ENCODE measurements around the gene CCDC13. TPM values are rescaled to one million over a fixed set of nuclear protein-coding genes. Genes with fewer than 3 reads are reported as not detected.

The CCDC13 gene
- total RNA-seq, 4 donors from 2014 or later = 0.27 to 33.3 (median 13.6) TPM

DNA sequence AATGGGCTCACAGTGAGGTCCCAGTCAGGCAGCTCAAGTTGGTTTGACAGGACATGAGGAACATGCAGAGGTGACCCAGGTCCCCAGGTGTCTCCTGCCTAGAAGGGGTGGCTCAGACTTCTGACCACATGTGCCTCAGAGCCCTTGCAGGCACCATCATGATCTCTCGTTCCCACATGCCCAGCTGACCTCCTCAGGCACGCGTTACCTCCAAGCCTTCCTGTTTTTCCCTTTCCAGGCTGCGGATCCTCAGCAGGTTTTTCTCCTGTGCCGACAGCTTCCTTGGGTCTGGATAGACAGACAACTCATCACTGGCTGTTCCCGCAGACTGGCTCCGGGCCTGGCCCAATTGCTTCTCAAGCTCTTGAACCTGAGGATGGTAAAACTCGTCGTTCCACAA is 30.4 kb downstream of the CCDC13 start:
- H3K4me1 ChIP-seq = peaks cover 5 to 26% (median 10%) of the 10 kb centered on the region in 4 donors
- no peaks in the 10 kb centered on the region for H3K27me3 ChIP-seq
- intact Hi-C loops (cut with DNase I; ENCODE audit: low total_unique reads) = loop anchor here (10.0 kb wide), 1 partner anchor 158 kb away; the partner anchor contains the start of gene SEC22C
- H3K36me3 ChIP-seq = no peaks in the 10 kb centered on the region
- no peak overlapping the region for H3K4me3 ChIP-seq
- no peak overlapping the region for H3K27ac ChIP-seq
- TF ChIP-seq EP300 (IDR thresholded peaks at IDR 0.05; ENCODE audit: low read depth) (no peak), CTCF (IDR thresholded peaks at IDR 0.05) (no peak), POLR2AphosphoS5 (IDR thresholded peaks at IDR 0.05) (no peak), POLR2A (IDR thresholded peaks at IDR 0.05) (no peak)
- in situ Hi-C loops (cut with MboI; ENCODE audit: low pct_ligation_motif_present in 1 of 4, low pct_unique_long_range_greater_than_20kb in 1 of 4, low sequenced_read_pairs in 3 of 4) = loop anchor here in 2 of 4 donors (10.0 kb wide), 2 partner anchors 88 to 168 kb away; partner anchors contain the start of gene ZBTB47 (in 2 of the 2)
- DNase-seq = no peak
- no peaks in the 10 kb centered on the region for H3K9me3 ChIP-seq
- WGBS, 2 donors (ENCODE audit: low coverage in 1 of 2) = 94 to 96% methylated on average over 6 to 9 of the region's 9 CpGs

DNA sequence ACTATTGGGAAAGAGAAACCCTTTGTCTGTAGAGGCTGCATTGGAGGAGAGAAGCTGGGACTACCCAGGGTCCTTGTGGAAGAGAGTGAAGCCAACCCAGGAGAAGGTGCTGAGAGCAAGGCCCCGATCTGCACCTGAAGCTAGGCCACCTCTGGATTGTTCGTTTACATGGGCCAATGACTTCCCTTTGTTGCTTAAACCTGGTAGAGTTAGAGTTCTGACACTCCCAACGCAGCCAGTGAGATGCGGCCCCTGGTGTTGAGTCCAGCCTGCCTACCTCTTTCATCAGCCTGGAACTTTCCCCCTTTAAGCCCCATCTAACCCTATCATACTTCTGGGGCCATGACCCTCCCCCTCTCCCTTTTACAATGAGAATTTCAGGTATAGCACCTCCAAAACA is 30.8 kb downstream of the CCDC13 start:
- DNase-seq = no peak

GRCh38 chr3:42741796-42742195 is 31.3 kb downstream of the CCDC13 start:
- Histone ChIP-seq H3K4me1 (peaks cover 5 to 19% (median 10%) of the 10 kb centered on the region in 4 donors), H3K9me3 (no peaks in the 10 kb centered on the region), H3K27me3 (no peaks in the 10 kb centered on the region), H3K27ac (no peak overlapping the region), H3K36me3 (no peaks in the 10 kb centered on the region), H3K4me3 (no peak overlapping the region)
- intact Hi-C loops (cut with DNase I; ENCODE audit: low total_unique reads) (loop anchor here (10.0 kb wide), 1 partner anchor 157 kb away; the partner anchor contains the start of gene SEC22C), in situ Hi-C loops (cut with MboI; ENCODE audit: low pct_ligation_motif_present in 1 of 4, low pct_unique_long_range_greater_than_20kb in 1 of 4, low sequenced_read_pairs in 3 of 4) (loop anchor here in 2 of 4 donors (10.0 kb wide), 2 partner anchors 87 to 167 kb away; partner anchors contain the start of gene ZBTB47 (in 2 of the 2))
- TF ChIP-seq POLR2AphosphoS5 (IDR thresholded peaks at IDR 0.05) = no peak
- no peak for TF ChIP-seq POLR2A (IDR thresholded peaks at IDR 0.05)
- TF ChIP-seq EP300 (IDR thresholded peaks at IDR 0.05; ENCODE audit: low read depth) = no peak
- TF ChIP-seq CTCF (IDR thresholded peaks at IDR 0.05) = no peak
- 88% methylated on average over 3 of the region's 3 CpGs; no CpG with 5 or more reads in 1 of the 2 donors for WGBS, 2 donors (ENCODE audit: low coverage in 1 of 2)
- DNase-seq = no peak

More for the DNA sequence above, 30.8 kb downstream of the CCDC13 start:
- H3K4me1 ChIP-seq = peaks cover 5 to 24% (median 10%) of the 10 kb centered on the region in 4 donors
- no peak for TF ChIP-seq EP300 (IDR thresholded peaks at IDR 0.05; ENCODE audit: low read depth)
- no peak for TF ChIP-seq POLR2A (IDR thresholded peaks at IDR 0.05)
- TF ChIP-seq CTCF (IDR thresholded peaks at IDR 0.05) = no peak
- TF ChIP-seq POLR2AphosphoS5 (IDR thresholded peaks at IDR 0.05) = no peak
- no peaks in the 10 kb centered on the region for H3K9me3 ChIP-seq
- no peak overlapping the region for H3K27ac ChIP-seq
- no peak overlapping the region for H3K4me3 ChIP-seq
- in situ Hi-C loops (cut with MboI; ENCODE audit: low pct_ligation_motif_present in 1 of 4, low pct_unique_long_range_greater_than_20kb in 1 of 4, low sequenced_read_pairs in 3 of 4) = loop anchor here in 2 of 4 donors (10.0 kb wide), 2 partner anchors 87 to 167 kb away; partner anchors contain the start of gene ZBTB47 (in 2 of the 2)
- 87 to 100% methylated on average over 2 to 4 of the region's 4 CpGs for WGBS, 2 donors (ENCODE audit: low coverage in 1 of 2)
- no peaks in the 10 kb centered on the region for H3K36me3 ChIP-seq
- intact Hi-C loops (cut with DNase I; ENCODE audit: low total_unique reads) = loop anchor here (10.0 kb wide), 1 partner anchor 157 kb away; the partner anchor contains the start of gene SEC22C
- H3K27me3 ChIP-seq = no peaks in the 10 kb centered on the region

DNA sequence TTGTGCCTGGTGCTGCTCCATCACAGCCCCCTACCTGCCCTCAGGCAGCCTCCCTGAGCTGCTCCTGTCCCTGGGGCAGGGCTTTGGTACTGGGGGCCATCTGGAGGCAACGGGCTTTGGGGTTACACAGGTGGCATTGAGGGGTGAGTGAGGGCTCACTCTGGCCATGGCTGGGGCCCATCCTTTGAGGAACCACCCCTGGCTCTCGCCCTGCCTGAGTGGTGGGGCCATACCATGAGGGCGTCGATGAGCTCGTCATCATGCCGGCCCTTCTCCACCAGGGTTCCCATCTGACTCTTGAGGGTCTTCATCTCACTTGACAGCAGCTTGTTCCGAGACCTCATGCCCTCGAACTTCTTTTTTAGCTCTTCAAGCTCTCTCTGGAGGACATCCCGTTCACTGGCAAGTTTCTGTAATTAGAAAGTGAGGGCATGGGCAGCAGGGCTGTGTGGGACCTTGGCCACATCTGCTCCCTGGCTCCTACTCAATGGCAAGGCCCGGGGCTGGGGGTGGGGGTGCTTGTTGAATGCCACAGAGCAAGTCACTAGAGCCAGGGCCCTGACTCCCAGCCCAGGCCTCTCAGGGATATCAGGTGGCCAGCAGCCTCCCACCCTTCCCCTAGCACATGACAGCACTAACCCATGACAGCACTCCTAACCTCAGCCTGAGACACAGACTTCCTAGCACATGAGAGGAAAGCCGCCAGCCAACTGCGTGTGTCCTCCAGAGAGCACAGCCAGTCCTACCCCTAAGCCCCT is 33.5 kb downstream of the CCDC13 start:
- 86% methylated on average over 12 of the region's 12 CpGs; no CpG with 5 or more reads in 1 of the 2 donors for WGBS, 2 donors (ENCODE audit: low coverage in 1 of 2)
- intact Hi-C loops (cut with DNase I; ENCODE audit: low total_unique reads) = loop anchor here (10.0 kb wide), 1 partner anchor 155 kb away; the partner anchor contains the start of gene SEC22C
- Histone ChIP-seq H3K4me1 (no peaks in the 10 kb centered on the region), H3K4me3 (no peak overlapping the region), H3K9me3 (no peaks in the 10 kb centered on the region), H3K27me3 (no peaks in the 10 kb centered on the region), H3K27ac (no peak overlapping the region), H3K36me3 (no peaks in the 10 kb centered on the region)
- in situ Hi-C loops (cut with MboI; ENCODE audit: low pct_ligation_motif_present in 1 of 4, low pct_unique_long_range_greater_than_20kb in 1 of 4, low sequenced_read_pairs in 3 of 4) = loop anchor here in 2 of 4 donors (10.0 kb wide), 2 partner anchors 85 to 165 kb away; partner anchors contain the start of gene ZBTB47 (in 2 of the 2)
- no peak for DNase-seq
- TF ChIP-seq EP300 (IDR thresholded peaks at IDR 0.05; ENCODE audit: low read depth) (no peak), POLR2AphosphoS5 (IDR thresholded peaks at IDR 0.05) (no peak), POLR2A (IDR thresholded peaks at IDR 0.05) (no peak), CTCF (IDR thresholded peaks at IDR 0.05) (no peak)
